Activated B cell treated with CpG ODN at 0.5 μM for 24 hours (primary cell): Measurements from ENCODE around the gene WDR81. TPM values are rescaled to one million over a fixed set of nuclear protein-coding genes. Genes with fewer than 3 reads are reported as not detected.
A peak's percentile ranks its signal among the peaks of the same experiment; 100 is the strongest.
"Not testable (repeated sequence)": the region's sequence is repeated elsewhere in the genome, so short reads cannot be mapped to it uniquely, and the experiment has no call there.

Experiments used
- ATAC-seq: fragments of 200-7000 bp; cut with Tn5 transposase; one replicate; pipeline ENCODE4 v1.10.0; 2021; ENCODE audit warnings: low read depth, mild to moderate bottlenecking, moderate library complexity
- CTCF ChIA-PET: fragments of 350-600 bp; sonication (Branson Sonifier 250); formaldehyde crosslinking; loops from one replicate; lab custom pipeline; 2021; ENCODE audit warnings: antibody characterized with exemption; lab: Charles Lee
- POLR2A ChIA-PET: fragments of 350-600 bp; sonication (Branson Sonifier 250); formaldehyde crosslinking; loops from one replicate; lab custom pipeline; 2021; ENCODE audit warnings: antibody characterized with exemption; lab: Charles Lee
- DNase-seq: peaks from one replicate; pipeline ENCODE4 v3.0.0; 2022
- H3K27ac Mint-ChIP-seq: one replicate; pipeline ENCODE4 v1.8.0; 2020; ENCODE audit warnings: mixed read lengths
- H3K27me3 Mint-ChIP-seq: one replicate; pipeline ENCODE4 v1.8.0; 2021; ENCODE audit warnings: mixed read lengths
- H3K36me3 Mint-ChIP-seq: one replicate; pipeline ENCODE4 v1.8.0; 2021; ENCODE audit warnings: low read depth, mixed read lengths
- H3K4me1 Mint-ChIP-seq: one replicate; pipeline ENCODE4 v1.8.0; 2021; ENCODE audit warnings: mixed read lengths
- H3K4me3 Mint-ChIP-seq: one replicate; pipeline ENCODE4 v1.8.0; 2020; ENCODE audit warnings: mild to moderate bottlenecking, mixed read lengths
- H3K9me3 Mint-ChIP-seq: one replicate; pipeline ENCODE4 v1.8.0; 2020; ENCODE audit warnings: mixed read lengths
- CTCF ChIP-seq: fragments of 200-600 bp; IDR thresholded peaks from one replicate; pipeline ENCODE4 v1.8.0; 2022; ENCODE audit warnings: antibody characterized with exemption, mild to moderate bottlenecking
- intact Hi-C: fragments of 100-400 bp; cut with micrococcal nuclease; formaldehyde crosslinking; loops from one replicate; pipeline ENCODE4 v1.15.1; 2024
- total RNA-seq: library from RNA; stranded (reverse); gene quantifications from 2 replicates; pipeline ENCODE4 v1.2.3, GENCODE V29; 2022

The WDR81 gene
- total RNA-seq, 1 donor from 2014 or later: 48.4 TPM

DNA sequence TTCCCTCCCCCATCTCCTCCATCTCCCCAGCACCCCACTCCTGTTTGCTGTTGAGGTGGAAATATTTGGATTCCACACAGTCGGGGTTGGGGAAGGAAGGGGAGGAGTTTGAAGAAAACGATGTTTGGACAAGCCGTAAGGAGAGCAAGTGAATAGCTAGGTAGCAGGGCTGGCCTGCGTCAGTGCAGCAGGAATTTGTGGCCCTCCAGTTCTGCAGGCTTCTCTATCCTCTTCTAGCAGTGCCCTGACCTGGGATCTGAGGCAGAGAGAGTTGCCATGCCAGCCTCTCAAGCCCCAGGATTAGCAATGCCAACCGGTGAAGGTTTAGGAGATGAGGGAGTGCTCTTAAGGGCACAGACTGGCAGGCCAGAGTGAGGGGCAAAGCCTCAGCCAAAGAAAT lies 26.8 kb upstream of the WDR81 start:
- POLR2A ChIA-PET: interaction anchor here (0.7 kb wide), 1 partner anchor 10 kb away, joined by 6 read pairs; no protein-coding TSS in a partner anchor
- no peak overlapping the region for H3K27ac Mint-ChIP-seq
- CTCF ChIA-PET: no interaction called here
- no peak overlapping the region for H3K4me3 Mint-ChIP-seq
- H3K27me3 Mint-ChIP-seq: peaks cover 5% of the 10 kb centered on the region
- DNase-seq (no peak), ATAC-seq (no peak)
- intact Hi-C loops: no loop called here
- H3K36me3 Mint-ChIP-seq: no peaks in the 10 kb centered on the region
- H3K4me1 Mint-ChIP-seq: no peaks in the 10 kb centered on the region
- H3K9me3 Mint-ChIP-seq: no peaks in the 10 kb centered on the region
- no peak for TF ChIP-seq CTCF

GRCh38 chr17:1699891-1700290 lies 24.6 kb upstream of the WDR81 start:
- CTCF ChIA-PET, DNase-seq, H3K4me1 Mint-ChIP-seq, H3K36me3 Mint-ChIP-seq, H3K4me3 Mint-ChIP-seq, ATAC-seq, intact Hi-C loops, H3K27ac Mint-ChIP-seq, H3K9me3 Mint-ChIP-seq, H3K27me3 Mint-ChIP-seq: not testable (repeated sequence)
- POLR2A ChIA-PET: interaction anchor here (0.6 kb wide), 1 partner anchor 17 kb away, joined by 5 read pairs; no protein-coding TSS in a partner anchor

GRCh38 chr17:1703063-1703462 lies 21.4 kb upstream of the WDR81 start:
- no peak overlapping the region for H3K4me3 Mint-ChIP-seq
- ChIA-PET CTCF (no interaction called here), POLR2A (no interaction called here)
- DNase-seq (no peak), ATAC-seq (no peak)
- H3K27ac Mint-ChIP-seq: no peak overlapping the region
- H3K9me3 Mint-ChIP-seq: no peaks in the 10 kb centered on the region
- TF ChIP-seq CTCF: no peak
- H3K36me3 Mint-ChIP-seq: no peaks in the 10 kb centered on the region
- no peaks in the 10 kb centered on the region for H3K4me1 Mint-ChIP-seq
- intact Hi-C loops: no loop called here
- H3K27me3 Mint-ChIP-seq: peaks cover 14% of the 10 kb centered on the region

DNA sequence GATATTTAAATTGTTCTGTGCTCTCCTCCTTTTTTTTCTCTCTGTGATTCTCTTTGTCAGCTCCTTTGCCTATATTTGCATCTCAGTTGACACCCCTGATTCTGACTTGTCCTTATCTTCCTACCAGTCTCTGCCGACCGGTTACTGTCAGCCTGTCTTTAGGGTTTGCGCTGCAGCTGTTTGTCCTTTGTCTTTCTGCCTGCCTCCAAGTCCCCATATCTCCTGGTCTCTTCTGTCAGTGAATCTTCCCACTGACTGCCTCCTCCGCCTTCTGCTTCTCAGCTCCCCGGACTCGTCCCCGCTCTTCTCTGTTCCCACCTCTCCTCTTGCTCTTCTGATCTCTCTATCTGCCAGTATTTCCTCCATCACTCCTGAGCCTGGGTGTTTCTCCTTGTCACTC lies 19.5 kb upstream of the WDR81 start:
- intact Hi-C loops: no loop called here
- no peak for DNase-seq
- Mint-ChIP-seq H3K36me3 (no peaks in the 10 kb centered on the region), H3K4me3 (no peak overlapping the region), H3K27ac (no peak overlapping the region), H3K4me1 (peaks cover 3% of the 10 kb centered on the region), H3K9me3 (no peaks in the 10 kb centered on the region), H3K27me3 (peaks cover 14% of the 10 kb centered on the region)
- ATAC-seq: no peak
- no peak for TF ChIP-seq CTCF
- POLR2A ChIA-PET: interaction anchor here (0.6 to 0.7 kb wide), 2 partner anchors 12 to 990 kb away, joined by 3 read pairs; partner anchors contain the start of gene VPS53
- CTCF ChIA-PET: no interaction called here

DNA sequence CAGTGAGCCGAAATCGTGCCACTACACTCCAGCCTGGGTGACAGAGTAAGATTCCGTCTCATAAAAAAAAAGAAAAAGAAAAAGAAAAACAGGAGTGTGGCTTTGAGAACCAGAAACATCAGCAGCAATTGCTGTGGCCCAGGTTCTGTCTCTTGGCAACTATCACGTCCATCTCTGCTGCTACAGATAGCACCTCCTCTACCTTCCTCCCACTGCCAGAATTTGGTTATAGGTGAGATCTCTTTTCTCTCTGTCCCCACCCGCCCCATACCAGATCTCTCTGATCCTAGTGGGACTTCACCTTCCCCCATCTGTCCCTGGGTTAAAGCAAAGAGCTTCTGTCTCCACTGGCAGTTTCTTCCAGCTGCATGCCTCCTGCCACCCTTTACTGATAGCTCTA lies 17.4 kb upstream of the WDR81 start:
- H3K4me1 Mint-ChIP-seq: peaks cover 8% of the 10 kb centered on the region
- intact Hi-C loops: no loop called here
- no peak overlapping the region for H3K4me3 Mint-ChIP-seq
- DNase-seq (no peak), ATAC-seq (no peak)
- ChIA-PET POLR2A (no interaction called here), CTCF (no interaction called here)
- H3K36me3 Mint-ChIP-seq: no peaks in the 10 kb centered on the region
- no peaks in the 10 kb centered on the region for H3K9me3 Mint-ChIP-seq
- no peak for TF ChIP-seq CTCF
- no peak overlapping the region for H3K27ac Mint-ChIP-seq
- H3K27me3 Mint-ChIP-seq: peaks cover 23% of the 10 kb centered on the region

- intact Hi-C loops, H3K27ac Mint-ChIP-seq, CTCF ChIA-PET: not testable (repeated sequence)
These were observed 15.6 kb upstream of the WDR81 start for GRCh38 chr17:1708791-1709346.

More at GRCh38 chr17:1708791-1709346, 15.6 kb upstream of the WDR81 start:
- H3K36me3 Mint-ChIP-seq, ATAC-seq, POLR2A ChIA-PET, H3K9me3 Mint-ChIP-seq, DNase-seq, H3K4me1 Mint-ChIP-seq: not testable (repeated sequence)
- Mint-ChIP-seq H3K4me3 (peak overlapping the region; percentile 11), H3K27me3 (peaks cover 29% of the 10 kb centered on the region)
